Omental fat pad (tissue), 4 donors: ENCODE measurements around the gene ADGRE2. TPM values are rescaled to one million over a fixed set of nuclear protein-coding genes. Genes with fewer than 3 reads are reported as not detected.
"Not testable (repeated sequence)": the region's sequence is repeated elsewhere in the genome, so short reads cannot be mapped to it uniquely, and the experiment has no call there.

Experiments
- ATAC-seq: fragments of 150-250 bp; one replicate; pipeline ENCODE4 v1.9.1; 2016; ENCODE audit warnings: mild to moderate bottlenecking, moderate library complexity; ENCODE audit not compliant: low FRiP score
- DNase-seq: peaks from one replicate; pipeline ENCODE4 v3.0.0-alpha.2; 2019; ENCODE audit warnings: low spot score
- CTCF ChIP-seq, 3 donors: fragments of 450-650 bp; IDR thresholded peaks; one replicate each; pipeline ENCODE4 v1.5.1; 2016 to 2017; ENCODE audit warnings: antibody characterized with exemption in 3 of 3, mild to moderate bottlenecking in 3 of 3, moderate library complexity in 2 of 3
- total RNA-seq, 4 donors: library from RNA; depleted of rRNA; stranded (reverse); fragments of >200 nt; gene quantifications; one replicate each; pipeline ENCODE4 v1.1.0, GENCODE V29; 2016

Gene ADGRE2
- total RNA-seq, 4 donors from 2014 or later, result 1.9 to 35.2 (median 12.6) TPM

- DNase-seq (no peak), ATAC-seq (no peak)
- TF ChIP-seq CTCF (IDR thresholded peaks at IDR 0.05), result no peak
Measured at GRCh38 chr19:14772995-14773394, 5.4 kb downstream of the ADGRE2 start.

- DNase-seq, result no peak
- no peak for TF ChIP-seq CTCF (IDR thresholded peaks at IDR 0.05)
- ATAC-seq, result no peak
Measured at GRCh38 chr19:14772467-14772866, 5.9 kb downstream of the ADGRE2 start.

DNA sequence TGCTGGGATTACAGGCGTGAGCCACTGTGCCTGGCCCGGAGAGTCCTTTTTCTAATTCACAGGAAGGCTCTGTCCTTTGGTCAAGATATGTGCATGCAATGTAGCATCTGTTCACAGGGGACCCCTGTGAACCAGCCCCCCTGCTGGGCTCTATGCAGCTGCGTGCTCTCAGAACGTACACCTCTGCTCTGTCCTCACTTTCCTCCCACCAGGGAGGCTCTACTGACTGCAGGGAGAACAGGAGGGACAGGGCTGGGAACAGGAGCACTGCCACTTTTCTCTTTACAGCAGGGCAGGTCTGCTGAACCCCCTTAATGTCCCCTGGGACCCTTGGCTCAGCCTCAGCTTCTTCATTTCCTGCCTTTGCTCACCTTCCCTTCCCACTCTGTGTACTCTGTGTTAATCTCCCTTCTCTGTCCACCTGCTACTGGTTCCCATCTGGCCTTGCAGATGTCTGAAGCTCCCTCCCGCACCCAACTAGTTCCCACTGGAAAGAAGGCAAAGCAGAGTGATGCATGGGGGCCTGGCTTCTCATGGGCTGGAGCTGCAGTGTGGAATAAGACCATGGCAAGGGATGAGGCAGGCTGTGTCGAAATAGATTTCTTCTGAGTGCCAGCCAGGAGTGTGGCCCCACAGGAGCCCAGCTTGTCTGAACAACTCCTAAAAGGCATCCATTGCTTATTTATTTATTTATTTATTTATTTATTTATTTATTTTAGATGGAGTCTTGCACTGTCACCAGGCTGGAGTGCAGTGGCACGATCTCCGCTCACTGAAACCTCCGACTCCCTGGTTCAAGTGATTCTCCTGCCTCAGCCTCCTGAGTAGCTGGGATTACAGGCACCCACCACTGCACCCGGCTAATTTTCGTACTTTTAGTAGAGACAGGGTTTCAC is 7.2 kb downstream of the ADGRE2 start:
- DNase-seq (no peak), ATAC-seq (no peak)
- TF ChIP-seq CTCF (IDR thresholded peaks at IDR 0.05), result no peak

GRCh38 chr19:14770136-14770535 is 8.2 kb downstream of the ADGRE2 start:
- ATAC-seq (no peak), DNase-seq (no peak)
- TF ChIP-seq CTCF (IDR thresholded peaks at IDR 0.05), result no peak

- TF ChIP-seq CTCF (IDR thresholded peaks at IDR 0.05), result no peak
- ATAC-seq (no peak), DNase-seq (no peak)
Measured at GRCh38 chr19:14769201-14769600, 9.2 kb downstream of the ADGRE2 start.

DNA sequence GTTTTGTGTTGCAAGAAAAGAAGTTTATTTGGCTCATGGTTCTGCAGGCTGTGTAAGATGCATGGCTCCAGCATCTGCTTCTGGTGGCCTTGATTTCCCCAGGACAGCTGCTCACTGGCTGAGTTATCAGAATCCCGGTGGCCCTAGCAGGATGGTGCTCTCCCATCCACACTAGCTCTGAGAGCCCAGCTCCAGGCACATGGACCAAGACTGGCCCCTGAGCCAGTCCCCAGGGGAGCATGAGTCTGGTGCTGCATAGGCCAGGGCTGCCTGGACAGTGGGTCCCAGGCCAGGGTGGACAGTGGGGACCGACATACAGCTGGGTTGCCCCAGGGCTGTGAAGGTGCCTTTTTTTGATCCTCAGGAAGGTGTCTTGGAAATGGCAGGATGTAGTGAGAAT is 10.4 kb downstream of the ADGRE2 start:
- no peak for TF ChIP-seq CTCF (IDR thresholded peaks at IDR 0.05)
- ATAC-seq (no peak), DNase-seq (no peak)

- no peak for ATAC-seq
- no peak for DNase-seq
- TF ChIP-seq CTCF (IDR thresholded peaks at IDR 0.05), result no peak
Measured at GRCh38 chr19:14767466-14767971, 10.8 kb downstream of the ADGRE2 start.

DNA sequence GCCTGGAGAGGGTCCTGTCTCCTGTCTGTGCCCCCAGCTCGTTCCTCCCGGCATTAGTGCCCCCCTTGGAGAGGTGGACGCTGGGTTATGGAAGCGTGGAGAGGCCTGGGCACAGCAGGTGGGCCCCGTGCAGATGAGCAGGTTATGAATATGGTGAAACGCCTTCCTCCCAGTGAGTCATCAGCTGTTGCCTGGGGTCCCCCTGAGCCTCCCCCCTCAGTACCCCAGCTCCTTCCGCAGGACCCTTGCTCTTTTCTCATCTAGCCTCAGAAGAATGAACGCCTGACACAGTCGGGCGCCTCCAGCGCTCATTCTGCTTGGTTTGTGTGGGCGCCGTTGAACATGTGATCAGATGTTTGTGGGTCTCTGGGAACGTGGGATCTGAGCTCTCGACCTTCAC is 12.5 kb downstream of the ADGRE2 start:
- DNase-seq, ATAC-seq: not testable (repeated sequence)

- ATAC-seq, DNase-seq: not testable (repeated sequence)
Measured at GRCh38 chr19:14765403-14765802, 13.0 kb downstream of the ADGRE2 start.
